Occipital lobe (tissue), 2 donors: Measurements from ENCODE around the gene AKT1. TPM values are rescaled to one million over a fixed set of nuclear protein-coding genes. Genes with fewer than 3 reads are reported as not detected.

Experiments
- DNase-seq: peaks from one replicate; lab custom pipeline; 2025; lab: John Stamatoyannopoulos, UW
- total RNA-seq: library from RNA; depleted of rRNA; stranded (reverse); fragments of >200 nt; gene quantifications from one replicate; pipeline ENCODE4 v1.2.3, GENCODE V29; 2014

Gene AKT1
- total RNA-seq, 1 donor from 2014 or later = 102 TPM

- DNase-seq = no peak
Measured at GRCh38 chr14:104799244-104800014, 3.9 kb upstream of the AKT1 start.

DNA sequence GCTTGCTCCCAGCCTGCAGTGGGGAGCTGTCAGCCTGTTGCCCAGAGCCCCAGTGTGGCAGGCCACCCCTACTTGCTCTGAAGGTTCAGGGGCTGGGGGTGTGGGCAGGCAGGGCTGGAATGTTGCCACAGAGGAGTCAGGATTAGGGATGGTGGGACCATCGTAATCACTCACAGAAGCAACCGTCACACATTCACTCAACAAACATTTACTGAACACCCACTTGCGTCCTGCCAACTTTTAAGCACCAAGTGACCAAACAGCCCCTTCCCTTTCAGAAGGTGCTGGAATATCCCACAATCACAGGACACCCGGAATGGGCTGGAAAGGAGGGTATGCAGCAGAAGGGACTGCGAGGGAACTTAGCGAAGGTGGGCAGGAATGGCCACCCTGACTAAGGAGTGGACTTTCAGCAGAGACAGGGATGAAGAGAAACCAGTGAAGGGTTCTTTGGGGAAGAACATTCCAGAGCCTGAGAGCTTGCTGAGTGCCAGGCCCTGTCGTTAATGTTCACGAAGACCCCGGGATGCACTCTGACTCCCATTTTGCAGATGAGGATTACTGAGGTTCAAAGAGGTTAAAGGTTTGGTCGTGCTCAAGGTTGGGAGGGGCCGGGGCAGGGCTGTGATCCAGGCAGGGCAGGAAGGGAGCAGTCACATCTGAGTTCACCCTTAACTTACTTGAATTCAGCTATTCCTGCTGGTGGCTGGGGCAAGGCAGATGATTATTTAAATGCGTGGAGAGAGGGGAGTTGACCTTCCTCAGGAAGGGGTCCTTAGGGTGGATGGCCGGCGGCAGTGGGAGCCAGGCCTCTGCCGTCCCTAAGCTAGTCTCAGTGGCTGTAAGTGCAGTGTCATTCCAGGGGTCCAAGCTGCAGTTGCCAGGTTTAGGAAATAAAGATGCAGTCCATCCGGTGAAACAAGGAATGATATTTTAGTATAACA, 3.0 kb upstream of the AKT1 start:
- no peak for DNase-seq

- DNase-seq = no peak
Measured at GRCh38 chr14:104797115-104798044, 1.8 kb upstream of the AKT1 start.

DNA sequence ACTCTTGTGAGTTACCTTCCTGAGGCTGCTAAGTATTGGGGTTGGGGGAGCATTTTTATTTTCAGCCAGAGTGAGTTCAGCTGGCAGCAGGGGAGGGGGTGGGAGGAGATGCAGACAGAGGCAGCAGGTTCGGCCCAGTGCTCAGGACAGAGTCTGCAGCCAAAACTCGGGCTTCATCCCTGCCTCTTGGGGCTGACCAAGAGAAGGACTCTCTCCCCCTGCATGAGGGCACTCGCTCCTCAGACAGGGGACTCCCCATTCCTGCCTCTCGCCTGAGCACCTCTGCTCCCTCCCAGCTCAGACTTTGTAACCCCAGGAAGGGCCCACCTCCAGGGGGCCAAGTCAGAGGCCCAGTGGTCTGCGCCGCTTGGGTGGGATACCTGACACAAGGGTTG, 1.1 kb upstream of the AKT1 start:
- DNase-seq = no peak

- peak; percentile 51 for DNase-seq
Measured at GRCh38 chr14:104795781-104796686, 486 bp upstream of the AKT1 start.

DNA sequence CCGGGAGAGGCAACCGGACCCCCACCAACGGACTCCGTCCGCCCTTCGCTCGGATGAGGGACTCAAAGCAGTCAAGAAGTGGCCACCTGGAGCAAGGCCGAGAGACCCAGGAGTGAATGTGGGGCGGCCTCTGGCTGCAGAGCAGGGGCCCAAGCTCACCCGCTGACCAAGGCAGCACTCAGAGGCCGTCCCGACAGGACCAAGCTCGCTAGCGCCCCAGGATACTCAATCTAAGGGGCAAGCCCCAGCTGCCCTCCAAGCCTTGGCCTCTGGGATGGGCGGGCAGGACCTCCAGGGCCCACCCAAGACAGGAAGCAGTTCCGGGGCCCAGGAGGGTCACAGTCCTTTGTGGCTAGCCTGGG, 936 bp downstream of the AKT1 start:
- no peak for DNase-seq

DNA sequence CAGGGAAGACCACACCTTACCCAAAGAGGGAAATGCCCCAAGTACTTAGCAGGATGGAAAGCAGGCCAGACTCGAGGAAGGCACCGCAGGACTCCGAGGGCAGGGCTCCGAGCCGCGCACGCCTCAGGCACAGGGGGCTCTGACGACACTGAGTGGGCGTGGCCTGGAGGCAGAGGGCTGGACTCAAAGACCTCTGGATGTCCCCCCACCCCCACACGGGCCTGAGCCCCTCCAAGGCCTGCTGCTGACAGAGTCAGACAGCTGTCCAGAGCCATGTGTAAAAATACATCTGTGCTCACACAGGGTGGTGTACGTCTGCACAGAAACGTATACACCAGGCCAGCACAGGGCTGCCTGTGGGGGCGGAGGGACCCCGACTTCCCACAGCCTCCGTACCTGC, 1.4 kb downstream of the AKT1 start:
- DNase-seq = no peak

DNA sequence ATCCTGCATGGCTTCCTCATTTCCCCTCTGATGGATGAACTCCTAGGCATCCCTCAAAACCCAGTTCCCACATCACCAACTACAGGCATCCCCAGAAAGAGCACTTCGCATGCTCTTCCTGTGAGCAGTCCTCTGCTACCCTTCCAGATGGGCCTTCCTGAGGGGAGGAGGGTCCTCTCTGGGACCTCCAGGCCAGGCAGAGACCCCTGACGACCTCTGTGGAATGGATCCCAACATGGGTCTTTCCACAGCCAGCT, 1.9 kb downstream of the AKT1 start:
- DNase-seq = no peak

DNA sequence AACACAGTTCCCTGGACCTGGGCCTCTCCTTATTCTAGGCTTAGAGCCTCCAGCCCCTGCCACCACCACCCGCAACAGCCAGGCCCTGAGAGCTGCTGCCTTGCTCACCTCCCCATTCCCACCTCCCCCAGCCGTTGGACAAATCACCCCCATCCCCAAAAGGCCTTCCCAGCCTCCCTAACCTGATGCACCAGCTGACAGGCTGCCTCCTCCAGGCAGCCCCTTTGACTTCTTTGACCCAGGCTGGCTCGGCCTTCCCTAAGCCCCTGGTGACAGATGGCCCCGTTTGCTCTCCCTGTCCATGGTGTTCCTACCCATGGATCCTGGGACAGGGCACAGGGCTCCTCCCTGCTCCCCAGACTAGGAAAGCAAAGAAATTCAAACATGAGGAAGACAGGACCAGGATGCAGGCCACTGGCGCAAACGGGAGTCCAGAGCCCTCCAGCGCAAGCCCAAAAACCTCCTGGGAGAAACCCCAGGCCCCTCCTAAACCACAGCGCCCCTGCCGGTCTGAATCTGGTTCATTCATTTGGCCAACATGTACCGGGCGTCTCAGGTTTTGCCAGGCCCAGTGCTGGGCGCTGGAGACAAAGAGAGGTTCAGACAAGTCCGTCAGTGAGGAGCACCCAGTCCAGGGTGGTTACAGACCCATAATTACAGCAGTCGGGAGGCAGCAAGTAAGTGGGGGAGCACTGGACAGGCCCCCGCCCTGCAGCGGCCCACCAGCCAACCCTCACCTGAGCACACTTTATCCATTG, 2.4 kb downstream of the AKT1 start:
- no peak for DNase-seq

DNA sequence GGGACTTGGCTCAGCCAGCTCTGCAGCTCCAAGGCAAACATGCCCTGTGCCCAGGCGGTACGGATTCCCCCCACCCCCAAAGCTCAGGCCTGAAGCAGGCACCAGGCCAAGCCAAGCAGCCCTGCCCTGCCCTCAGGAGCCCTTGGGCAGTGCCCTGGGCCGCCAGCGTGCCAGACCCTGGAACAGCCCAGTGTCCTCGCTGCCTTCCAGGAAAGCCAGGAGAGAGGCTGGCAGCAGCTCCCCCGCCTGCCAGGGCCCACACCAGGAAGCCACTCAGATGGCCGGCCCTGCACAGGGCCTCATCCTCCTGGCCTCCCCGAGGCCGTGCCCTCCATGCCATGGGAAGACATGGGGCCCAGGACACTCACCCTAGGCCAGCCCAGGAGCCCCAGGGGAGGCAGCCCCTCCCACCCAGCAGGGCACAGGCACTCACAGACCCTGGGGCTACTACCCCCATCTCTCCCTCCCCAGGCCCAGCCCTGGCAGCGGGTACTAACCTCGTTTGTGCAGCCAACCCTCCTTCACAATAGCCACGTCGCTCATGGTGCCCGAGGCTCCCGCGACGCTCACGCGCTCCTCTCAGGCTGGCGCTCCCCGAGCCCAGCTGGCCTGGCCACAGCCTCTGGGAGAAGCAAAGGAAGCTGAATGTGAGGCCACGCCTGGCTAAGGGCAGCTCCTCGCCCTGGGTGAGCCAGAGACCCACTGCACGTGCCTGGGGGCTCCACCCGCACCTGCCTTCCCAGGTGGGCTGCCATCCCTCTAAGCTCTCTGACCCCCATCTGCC, 3.3 kb downstream of the AKT1 start:
- no peak for DNase-seq

DNA sequence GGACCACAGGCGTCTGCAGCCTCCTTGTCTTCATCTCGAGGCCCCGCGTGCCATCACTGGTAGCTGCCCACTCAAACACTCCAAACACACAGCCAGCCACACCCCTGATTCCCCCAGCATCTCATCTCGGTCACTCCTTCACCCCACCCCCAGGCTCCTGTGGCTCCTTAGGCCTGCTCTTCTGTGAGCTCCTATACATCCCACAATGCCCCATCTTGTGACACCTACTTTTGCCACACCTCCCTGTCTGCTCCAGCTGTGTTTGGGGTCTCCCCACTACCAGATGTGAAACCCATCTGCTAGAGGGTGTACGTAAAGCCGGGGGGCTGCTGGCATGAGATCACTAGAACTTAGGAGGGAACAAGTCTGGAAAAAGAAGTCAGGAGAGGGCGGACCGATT, 4.1 kb downstream of the AKT1 start:
- DNase-seq = no peak

DNA sequence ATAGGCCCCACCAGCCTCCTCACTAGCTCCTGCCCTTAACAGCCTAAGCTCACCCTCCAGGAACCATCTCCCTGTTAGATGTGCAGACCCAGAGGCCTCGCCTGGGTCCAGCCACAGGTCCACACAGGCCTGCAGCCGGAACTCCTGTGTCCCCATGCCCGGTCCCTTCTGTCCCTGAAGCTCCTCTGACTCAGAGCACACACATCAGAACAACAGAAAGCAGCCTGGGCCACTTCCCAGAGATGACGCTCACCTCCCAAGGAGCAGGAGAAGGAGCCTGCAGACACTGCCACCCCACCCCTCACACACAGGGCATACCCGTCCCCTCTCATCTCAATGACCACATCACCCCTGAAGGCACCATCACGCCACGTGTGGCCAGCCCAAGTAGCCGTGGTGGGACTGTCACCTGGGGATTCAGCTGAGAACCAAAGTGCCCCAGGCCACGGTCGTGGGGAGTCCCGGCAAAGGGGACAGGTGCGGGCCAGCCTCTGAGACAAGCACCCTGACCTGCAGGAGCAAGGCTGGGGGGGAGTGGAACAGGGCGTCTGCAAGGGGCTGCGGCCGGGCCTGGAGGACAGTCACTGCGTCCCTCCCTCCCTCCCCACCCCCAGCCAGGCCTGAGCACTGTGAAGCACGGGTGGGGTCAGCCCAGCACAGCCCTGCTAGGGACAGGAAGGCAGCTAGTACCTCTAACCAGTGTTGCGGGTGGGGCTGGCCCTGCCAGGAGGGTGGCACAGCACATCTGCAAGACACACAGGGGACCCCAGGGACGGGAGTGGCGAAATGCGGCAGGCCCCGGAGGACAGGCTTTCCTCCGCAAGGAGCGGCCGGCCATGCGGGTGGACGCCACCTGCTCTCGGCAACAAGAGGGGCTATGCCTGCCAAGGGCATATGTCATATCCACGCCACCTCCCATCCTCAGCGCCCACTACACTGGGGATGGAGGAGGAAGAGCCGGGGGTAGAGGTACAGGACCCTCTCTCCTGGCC, 5.5 kb downstream of the AKT1 start:
- DNase-seq = no peak

DNA sequence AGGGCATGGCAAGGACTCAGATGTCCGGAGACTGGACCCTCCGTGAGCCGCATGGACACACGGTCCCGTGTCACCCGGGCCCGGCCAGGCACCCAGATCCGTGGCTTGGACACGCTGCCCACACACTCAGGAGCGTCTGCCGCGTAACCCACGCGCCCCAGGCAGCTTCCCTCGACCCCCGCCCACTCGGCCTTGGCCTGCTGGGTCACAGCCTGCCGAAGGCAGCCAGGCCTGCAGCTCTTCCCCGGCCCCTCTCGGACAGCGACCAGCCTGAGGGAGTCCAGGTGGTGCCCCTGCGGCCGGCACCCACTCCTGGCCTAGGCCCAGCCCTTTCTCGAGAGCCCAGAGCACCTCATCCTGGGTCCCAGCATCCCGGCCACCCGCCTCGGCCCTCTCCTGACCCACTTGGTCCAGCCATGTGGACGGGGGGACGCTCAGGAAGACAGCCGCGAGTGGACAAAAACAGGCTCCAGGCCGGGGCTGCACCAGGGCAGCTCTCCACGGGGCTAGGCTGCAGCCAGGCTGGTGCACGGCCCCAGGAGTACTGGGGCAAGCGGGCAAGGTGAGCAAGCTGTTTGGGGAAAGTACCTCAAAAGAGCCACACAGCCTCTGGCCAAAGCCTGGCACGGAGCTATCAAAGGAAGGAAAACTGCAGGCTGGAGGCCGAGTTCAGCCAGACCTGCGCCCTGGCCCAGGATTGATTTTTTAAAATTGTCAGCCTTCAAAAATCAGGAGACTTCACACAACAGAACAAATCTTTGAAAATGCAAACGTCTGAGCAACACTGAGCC, 6.5 kb downstream of the AKT1 start:
- DNase-seq = no peak

DNA sequence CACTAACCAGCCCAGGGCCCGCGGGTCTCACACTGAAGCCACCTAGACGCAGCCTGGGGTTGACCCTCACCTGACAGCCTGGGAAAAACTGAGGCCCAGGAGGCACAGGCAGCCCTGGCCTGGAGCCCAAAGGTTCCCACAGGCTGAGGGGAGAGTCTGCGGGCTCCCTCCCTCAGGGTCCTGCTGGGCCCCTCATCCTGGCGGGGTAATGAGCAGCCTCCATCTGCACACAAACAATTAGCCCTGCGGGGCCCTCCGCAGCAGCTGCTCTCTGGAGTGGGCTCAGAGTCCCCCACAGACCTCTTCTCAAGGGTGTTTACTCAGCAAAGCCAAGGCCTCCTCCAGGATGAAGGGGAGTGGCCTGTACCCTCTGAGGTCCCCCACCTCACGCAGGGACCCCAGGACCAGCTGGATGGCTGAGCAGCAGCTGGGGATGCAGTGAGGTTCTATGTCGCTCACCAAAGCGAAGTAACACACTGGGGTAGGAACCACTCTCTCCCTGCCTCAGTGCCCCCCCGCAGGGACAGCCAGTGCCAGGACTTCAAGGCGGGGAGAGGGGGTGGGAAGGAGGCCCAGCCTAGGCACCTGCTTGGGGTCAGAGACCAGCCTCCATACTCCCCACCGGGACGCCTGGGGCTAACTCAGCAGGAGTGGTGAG, 7.3 kb downstream of the AKT1 start:
- no peak for DNase-seq

DNA sequence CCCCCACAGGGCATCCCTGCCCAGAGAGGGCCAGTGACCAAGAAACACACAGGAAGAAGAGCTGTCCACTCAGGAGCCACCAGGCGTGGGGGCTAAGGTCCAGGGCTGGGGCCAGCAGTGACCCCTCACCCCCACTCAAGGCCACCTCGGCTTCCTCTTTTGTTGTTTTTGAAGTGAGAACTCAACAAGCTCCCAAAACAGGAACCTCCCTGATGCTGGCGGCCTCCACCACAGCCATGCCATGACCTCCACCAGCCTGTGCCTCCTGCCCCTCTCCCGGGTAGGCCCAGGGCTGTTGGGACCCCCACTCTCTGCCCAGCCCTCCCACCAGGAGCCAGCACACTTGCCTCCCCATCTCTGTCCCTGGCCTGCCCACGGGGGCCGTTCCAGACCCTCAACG, 7.8 kb downstream of the AKT1 start:
- no peak for DNase-seq
